HG03066 (cell line): Measurements from ENCODE around the gene MARK3.

ENCODE experiments used
- ATAC-seq: cut with Tn5 transposase; IDR thresholded peaks from one replicate; pipeline ENCODE4 v1.9.1; 2021; ENCODE audit warnings: low read depth; ENCODE audit not compliant: unreplicated experiment

Gene MARK3

GRCh38 chr14:103432627-103433026 is 47.4 kb downstream of the MARK3 start:
- no peak for ATAC-seq

- no peak for ATAC-seq
Observed at GRCh38 chr14:103433916-103434563, 48.8 kb downstream of the MARK3 start.

GRCh38 chr14:103434868-103435442 is 49.7 kb downstream of the MARK3 start:
- ATAC-seq: no peak

GRCh38 chr14:103436533-103436932 is 51.3 kb downstream of the MARK3 start:
- ATAC-seq: no peak

GRCh38 chr14:103442288-103442687 is 57.1 kb downstream of the MARK3 start:
- ATAC-seq: no peak

- no peak for ATAC-seq
Observed at GRCh38 chr14:103443111-103443510, 57.9 kb downstream of the MARK3 start.

- no peak for ATAC-seq
Observed at GRCh38 chr14:103444837-103445524, 59.8 kb downstream of the MARK3 start.

- ATAC-seq: no peak
Observed at GRCh38 chr14:103445806-103446205, 60.6 kb downstream of the MARK3 start.

GRCh38 chr14:103448097-103448496 is 62.9 kb downstream of the MARK3 start:
- no peak for ATAC-seq

- no peak for ATAC-seq
Observed at GRCh38 chr14:103449634-103450161, 64.5 kb downstream of the MARK3 start.

GRCh38 chr14:103450416-103450815 is 65.2 kb downstream of the MARK3 start:
- no peak for ATAC-seq

- no peak for ATAC-seq
Observed at GRCh38 chr14:103451401-103451800, 66.2 kb downstream of the MARK3 start.

GRCh38 chr14:103453791-103454190 is 68.6 kb downstream of the MARK3 start:
- no peak for ATAC-seq

- ATAC-seq: no peak
Observed at GRCh38 chr14:103456167-103456835, 71.1 kb downstream of the MARK3 start.

- no peak for ATAC-seq
Observed at GRCh38 chr14:103460415-103460814, 75.2 kb downstream of the MARK3 start.

- no peak for ATAC-seq
Observed at GRCh38 chr14:103463149-103463548, 77.9 kb downstream of the MARK3 start.

- ATAC-seq: no peak
Observed at GRCh38 chr14:103463851-103464250, 78.6 kb downstream of the MARK3 start.

GRCh38 chr14:103472939-103473338 is 87.7 kb downstream of the MARK3 start:
- no peak for ATAC-seq

- ATAC-seq: no peak
Observed at GRCh38 chr14:103474893-103475292, 89.7 kb downstream of the MARK3 start.

- ATAC-seq: no peak
Observed at GRCh38 chr14:103476065-103476464, 90.8 kb downstream of the MARK3 start.

GRCh38 chr14:103476631-103477030 is 91.4 kb downstream of the MARK3 start:
- no peak for ATAC-seq
